ENCODE results near the gene NKTR.

- no peak for TF ChIP-seq CTCF (IDR thresholded peaks at IDR 0.05)
- no peak for TF ChIP-seq POLR2A (IDR thresholded peaks at IDR 0.05)
- no peak for TF ChIP-seq EP300 (IDR thresholded peaks at IDR 0.05)
These were observed 47.5 kb downstream of the NKTR start for GRCh38 chr3:42647821-42648459.
